Lower leg skin (tissue), 4 donors: ENCODE results near the gene MYO3A. TPM values are rescaled to one million over a fixed set of nuclear protein-coding genes. Genes with fewer than 3 reads are reported as not detected.

Experiments used
- DNase-seq, 2 donors: peaks; one replicate each; pipeline ENCODE4 v3.0.0-alpha.2; 2019; ENCODE audit warnings: low spot score in 2 of 2
- H3K4me3 ChIP-seq: fragments of 200-600 bp; sonication (generic); 2 replicates; pipeline ENCODE4 v1.5.1; 2017; ENCODE audit warnings: mild to moderate bottlenecking, low read depth; ENCODE audit not compliant: poor library complexity, severe bottlenecking
- POLR2A ChIP-seq, 2 donors: fragments of 450-650 bp; IDR thresholded peaks; one replicate each; pipeline ENCODE4 v1.6.1; 2016 to 2017; ENCODE audit warnings: antibody characterized with exemption in 2 of 2, mild to moderate bottlenecking in 1 of 2, moderate library complexity in 1 of 2
- whole genome bisulfite sequencing, 2 donors: methylation state at CpG; one replicate each; pipeline ENCODE4 v1.1.5; 2018; 5-methylcytosine and 5-hydroxymethylcytosine counted together
- intact Hi-C: fragments of 100-400 bp; cut with DNase I; formaldehyde crosslinking; loops from one replicate; pipeline ENCODE4 v1.15.0; 2023; ENCODE audit warnings: low total_unique reads
- total RNA-seq, 4 donors: library from RNA; depleted of rRNA; stranded (reverse); fragments of >200 nt; gene quantifications; one replicate each; pipeline ENCODE4 v1.1.0, GENCODE V29; 2016
- TF ChIP-seq, protein P1 (sequence below), 3 donors: fragments of 450-650 bp; IDR thresholded peaks; one replicate each; pipeline ENCODE4 v1.5.1; 2016; ENCODE audit warnings: antibody characterized with exemption in 3 of 3, mild to moderate bottlenecking in 3 of 3, moderate library complexity in 2 of 3

Gene MYO3A
- total RNA-seq, 4 donors from 2014 or later: 2.0 to 7.6 (median 3.1) TPM

GRCh38 chr10:26216585-26217395 is 282.8 kb downstream of the MYO3A start, which contains the start of gene GAD2:
Gene GAD2 (plus strand): TSS chr10:26216774. CDS start chr10:26216810, 36 bp downstream.
- no peak for DNase-seq
- intact Hi-C loops: no loop called here
- TF ChIP-seq, protein P1, sequence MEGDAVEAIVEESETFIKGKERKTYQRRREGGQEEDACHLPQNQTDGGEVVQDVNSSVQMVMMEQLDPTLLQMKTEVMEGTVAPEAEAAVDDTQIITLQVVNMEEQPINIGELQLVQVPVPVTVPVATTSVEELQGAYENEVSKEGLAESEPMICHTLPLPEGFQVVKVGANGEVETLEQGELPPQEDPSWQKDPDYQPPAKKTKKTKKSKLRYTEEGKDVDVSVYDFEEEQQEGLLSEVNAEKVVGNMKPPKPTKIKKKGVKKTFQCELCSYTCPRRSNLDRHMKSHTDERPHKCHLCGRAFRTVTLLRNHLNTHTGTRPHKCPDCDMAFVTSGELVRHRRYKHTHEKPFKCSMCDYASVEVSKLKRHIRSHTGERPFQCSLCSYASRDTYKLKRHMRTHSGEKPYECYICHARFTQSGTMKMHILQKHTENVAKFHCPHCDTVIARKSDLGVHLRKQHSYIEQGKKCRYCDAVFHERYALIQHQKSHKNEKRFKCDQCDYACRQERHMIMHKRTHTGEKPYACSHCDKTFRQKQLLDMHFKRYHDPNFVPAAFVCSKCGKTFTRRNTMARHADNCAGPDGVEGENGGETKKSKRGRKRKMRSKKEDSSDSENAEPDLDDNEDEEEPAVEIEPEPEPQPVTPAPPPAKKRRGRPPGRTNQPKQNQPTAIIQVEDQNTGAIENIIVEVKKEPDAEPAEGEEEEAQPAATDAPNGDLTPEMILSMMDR (IDR thresholded peaks at IDR 0.05): no peak
- no peak for TF ChIP-seq POLR2A (IDR thresholded peaks at IDR 0.05)
- WGBS, 2 donors: 1 to 4% methylated on average over 35 to 60 of the region's 60 CpGs
- no peak within 1 kb of the TSS for H3K4me3 ChIP-seq

DNA sequence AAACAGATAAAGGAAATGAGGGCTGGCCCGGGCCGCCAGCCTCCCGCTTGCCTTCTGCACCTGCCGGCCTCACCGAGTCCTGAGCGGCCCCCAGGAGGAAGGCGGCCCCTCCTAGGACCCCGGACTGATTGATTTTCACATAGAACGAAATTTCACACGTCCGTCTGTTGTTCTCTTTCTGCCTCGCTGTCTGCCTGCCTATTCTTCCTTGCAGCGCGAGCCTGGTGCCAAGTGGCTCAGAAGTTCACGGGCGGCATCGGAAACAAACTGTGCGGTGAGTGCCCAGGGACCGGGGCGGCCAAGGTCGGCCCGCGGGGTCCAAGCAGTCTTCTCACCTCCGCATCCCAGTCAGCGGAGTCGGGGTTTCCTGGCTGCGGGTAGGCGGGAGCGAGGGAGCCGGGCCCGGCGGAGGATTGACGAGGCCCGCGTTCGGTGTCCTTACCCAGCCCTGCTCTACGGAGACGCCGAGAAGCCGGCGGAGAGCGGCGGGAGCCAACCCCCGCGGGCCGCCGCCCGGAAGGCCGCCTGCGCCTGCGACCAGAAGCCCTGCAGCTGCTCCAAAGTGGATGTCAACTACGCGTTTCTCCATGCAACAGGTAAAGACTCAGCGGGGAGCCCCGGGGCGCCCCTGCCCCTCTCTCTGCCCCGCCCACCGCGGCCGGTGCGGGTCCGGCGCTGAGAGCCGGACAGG is 283.5 kb downstream of the MYO3A start:
- intact Hi-C loops: no loop called here
- TF ChIP-seq, protein P1 (IDR thresholded peaks at IDR 0.05): no peak
- no peak for TF ChIP-seq POLR2A (IDR thresholded peaks at IDR 0.05)
- H3K4me3 ChIP-seq: no peak overlapping the region
- 2% methylated on average over 40 to 64 of the region's 64 CpGs for WGBS, 2 donors
- no peak for DNase-seq

- no peak for DNase-seq
- TF ChIP-seq, protein P1 (IDR thresholded peaks at IDR 0.05): no peak
- no peak for TF ChIP-seq POLR2A (IDR thresholded peaks at IDR 0.05)
- WGBS, 2 donors: 50 to 56% methylated on average over 1 of the region's 1 CpG
- H3K4me3 ChIP-seq: no peak overlapping the region
- intact Hi-C loops: no loop called here
These were observed 285.6 kb downstream of the MYO3A start for GRCh38 chr10:26219676-26220075.

DNA sequence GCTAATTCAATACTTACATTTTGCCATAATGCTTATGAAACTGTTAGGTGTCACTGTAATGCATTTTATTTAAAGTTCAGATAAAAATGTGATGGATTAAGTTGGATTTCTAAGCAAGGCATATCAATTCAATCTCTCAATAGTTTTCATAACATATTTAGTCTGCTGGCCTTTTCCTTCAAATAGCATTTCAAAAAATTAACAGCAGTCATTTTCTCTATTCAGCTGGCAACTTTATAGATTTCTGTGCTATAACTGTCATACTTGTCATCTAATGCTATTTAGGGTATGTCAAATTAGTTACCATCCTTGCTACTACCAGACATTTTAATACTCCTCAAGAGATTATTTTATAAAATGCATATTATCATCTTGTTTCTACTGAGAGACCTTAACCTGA is 286.9 kb downstream of the MYO3A start:
- no peak for DNase-seq
- TF ChIP-seq, protein P1 (IDR thresholded peaks at IDR 0.05): no peak
- no peak for TF ChIP-seq POLR2A (IDR thresholded peaks at IDR 0.05)
- H3K4me3 ChIP-seq: no peak overlapping the region
- intact Hi-C loops: no loop called here

- 21 to 30% methylated on average over 9 of the region's 9 CpGs for WGBS, 2 donors
- TF ChIP-seq, protein P1 (IDR thresholded peaks at IDR 0.05): no peak
- TF ChIP-seq POLR2A (IDR thresholded peaks at IDR 0.05): no peak
- DNase-seq: no peak
- H3K4me3 ChIP-seq: no peak overlapping the region
- intact Hi-C loops: no loop called here
These were observed 287.5 kb downstream of the MYO3A start for GRCh38 chr10:26221541-26221940.
